ES-I3 (cell line): ENCODE results near the gene UNC119.
"Not testable (repeated sequence)": the region's sequence is repeated elsewhere in the genome, so short reads cannot be mapped to it uniquely, and the experiment has no call there.

Experiments
- H3K36me3 ChIP-seq: 2 replicates; pipeline ENCODE4 v1.6.1; 2013; ENCODE audit warnings: mild to moderate bottlenecking, low read length, control low read depth, moderate library complexity; ENCODE audit not compliant: insufficient read depth
- H3K4me1 ChIP-seq: 2 replicates; pipeline ENCODE4 v1.6.1; 2013; ENCODE audit warnings: mild to moderate bottlenecking, control low read depth, low read length; ENCODE audit not compliant: insufficient read depth
- H3K9ac ChIP-seq: 2 replicates; pipeline ENCODE4 v1.6.1; 2013; ENCODE audit warnings: low read depth, mild to moderate bottlenecking, low read length, moderate library complexity
- H3K9me3 ChIP-seq: 2 replicates; pipeline ENCODE4 v1.6.1; 2013; ENCODE audit warnings: mild to moderate bottlenecking, low read length, moderate library complexity; ENCODE audit not compliant: control insufficient read depth, insufficient read depth

Gene UNC119

DNA sequence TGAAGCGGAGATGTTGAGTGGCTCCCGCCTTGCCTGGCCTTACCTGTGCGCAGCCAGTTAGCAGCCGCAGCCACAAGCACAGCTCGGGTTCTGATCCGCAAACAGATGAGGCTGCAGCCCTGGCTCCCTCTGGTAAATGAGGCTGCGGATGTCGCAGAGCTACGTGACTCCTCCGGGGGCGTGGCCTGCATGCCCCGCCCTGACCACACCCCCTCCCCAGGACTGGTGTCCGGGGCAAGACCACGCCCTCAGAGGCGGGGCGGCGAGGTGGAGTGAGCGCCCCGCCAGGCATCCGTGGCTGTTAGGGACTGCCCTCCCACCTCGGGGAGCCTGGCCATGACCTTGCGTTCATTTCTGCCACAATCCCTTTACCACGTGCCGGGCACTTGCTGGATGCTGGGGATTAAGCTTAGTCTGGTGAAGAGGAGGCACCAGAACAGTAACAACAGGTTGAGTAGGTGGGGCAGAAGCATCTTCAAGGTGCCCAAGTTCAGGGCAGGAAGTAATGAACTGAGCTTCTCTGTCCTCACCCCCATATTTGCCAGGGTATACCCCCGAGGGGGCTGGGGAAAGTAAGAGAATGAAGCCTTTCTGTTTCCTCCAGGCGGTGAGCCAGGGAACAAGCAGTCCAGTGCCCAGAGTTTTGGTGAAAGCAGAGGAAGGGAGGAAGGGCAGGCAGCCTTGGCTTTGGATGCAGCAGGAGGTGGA is 24.5 kb upstream of the UNC119 start, which contains the start of gene ALDOC:
Gene ALDOC (minus strand): TSS at position 138 of the 708 bp plus-strand sequence. CDS start 1,363 bp downstream, outside the sequence.
- Histone ChIP-seq H3K9me3 (no peaks in the 10 kb centered on the region), H3K9ac (peak within 1 kb of the TSS; percentile 39; the same call in 1 of the 2 replicates), H3K36me3 (peaks cover 8% of the 10 kb centered on the region; the same call in 1 of the 2 replicates), H3K4me1 (peaks cover 7% of the 10 kb centered on the region; the same call in 1 of the 2 replicates)

DNA sequence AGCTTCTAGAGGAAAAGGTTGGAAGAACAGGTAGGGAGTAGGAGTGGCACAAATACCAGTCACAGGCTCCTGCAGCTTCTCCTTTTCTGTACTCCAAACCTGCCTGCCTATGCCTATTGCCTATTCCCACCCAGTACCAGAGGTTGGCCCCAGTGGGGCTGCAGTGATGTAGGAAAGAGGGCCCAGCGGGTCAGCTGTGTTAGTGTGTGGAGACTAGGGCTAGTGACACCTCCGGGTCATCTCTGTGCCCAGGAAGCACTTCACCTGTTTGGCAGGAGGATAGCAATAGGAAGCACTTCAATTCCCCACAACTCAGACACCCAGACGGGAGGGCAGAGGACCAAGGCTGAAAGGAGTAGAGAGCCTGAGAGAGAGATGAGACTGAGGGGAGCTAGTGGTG is 23.6 kb upstream of the UNC119 start:
- H3K36me3 ChIP-seq, H3K9ac ChIP-seq, H3K4me1 ChIP-seq, H3K9me3 ChIP-seq: not testable (repeated sequence)

DNA sequence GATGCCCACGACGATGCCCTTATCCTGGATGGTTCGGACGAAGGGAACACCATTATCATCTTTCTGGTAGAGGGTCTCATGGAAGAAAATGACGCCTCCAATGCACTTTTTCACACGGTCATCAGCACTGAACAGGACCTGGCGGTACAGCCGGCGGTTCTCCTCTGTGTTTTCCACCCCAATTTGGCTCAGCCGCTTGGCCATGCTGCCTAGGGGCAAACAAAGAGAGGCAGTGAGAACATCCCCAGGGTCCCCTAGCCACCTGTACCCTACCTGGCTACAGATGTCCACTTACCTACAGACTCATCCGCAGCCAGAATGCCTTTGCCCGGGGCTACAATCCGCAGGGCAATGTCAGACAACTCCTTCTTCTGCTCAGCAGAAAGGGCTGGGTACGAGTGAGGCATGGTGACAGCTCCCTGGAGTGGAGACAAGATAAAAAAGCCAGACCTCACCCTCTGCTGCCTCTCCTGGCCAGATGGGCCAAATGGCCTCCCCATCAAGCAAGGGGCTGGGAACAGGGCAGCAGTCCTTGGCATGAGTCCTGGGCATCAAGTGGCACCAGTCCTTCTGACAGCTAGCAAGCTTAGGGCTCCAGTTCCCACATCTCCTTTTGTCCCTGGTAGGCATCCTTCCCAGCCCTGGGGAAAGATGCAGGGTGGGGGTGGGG is 22.8 kb upstream of the UNC119 start:
- Histone ChIP-seq H3K36me3 (peaks cover 8% of the 10 kb centered on the region; the same call in 1 of the 2 replicates), H3K4me1 (peaks cover 7% of the 10 kb centered on the region; the same call in 1 of the 2 replicates), H3K9ac (no peak overlapping the region), H3K9me3 (no peaks in the 10 kb centered on the region)

DNA sequence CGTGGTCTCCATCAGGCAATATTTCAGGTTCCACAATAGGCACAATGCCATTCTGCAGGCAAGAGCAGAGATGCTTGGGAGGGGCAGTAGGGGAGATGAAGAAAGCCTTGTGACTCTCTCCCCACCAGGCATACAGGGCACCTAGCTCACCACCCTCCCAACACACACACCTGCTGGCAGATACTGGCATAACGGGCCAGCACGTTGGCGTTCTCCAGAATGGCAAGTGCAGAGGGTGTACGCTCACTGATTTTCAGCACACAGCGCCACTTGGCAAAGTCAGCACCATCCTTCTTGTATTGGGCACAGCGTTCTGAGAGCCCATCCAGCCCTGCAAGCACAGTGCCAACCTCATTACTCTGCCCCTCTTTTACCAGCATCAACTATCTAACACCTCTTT is 22.1 kb upstream of the UNC119 start:
- no peak overlapping the region for H3K9ac ChIP-seq
- H3K36me3 ChIP-seq, result peaks cover 8% of the 10 kb centered on the region; the same call in 1 of the 2 replicates
- H3K9me3 ChIP-seq, result no peaks in the 10 kb centered on the region
- peaks cover 7% of the 10 kb centered on the region; the same call in 1 of the 2 replicates for H3K4me1 ChIP-seq

DNA sequence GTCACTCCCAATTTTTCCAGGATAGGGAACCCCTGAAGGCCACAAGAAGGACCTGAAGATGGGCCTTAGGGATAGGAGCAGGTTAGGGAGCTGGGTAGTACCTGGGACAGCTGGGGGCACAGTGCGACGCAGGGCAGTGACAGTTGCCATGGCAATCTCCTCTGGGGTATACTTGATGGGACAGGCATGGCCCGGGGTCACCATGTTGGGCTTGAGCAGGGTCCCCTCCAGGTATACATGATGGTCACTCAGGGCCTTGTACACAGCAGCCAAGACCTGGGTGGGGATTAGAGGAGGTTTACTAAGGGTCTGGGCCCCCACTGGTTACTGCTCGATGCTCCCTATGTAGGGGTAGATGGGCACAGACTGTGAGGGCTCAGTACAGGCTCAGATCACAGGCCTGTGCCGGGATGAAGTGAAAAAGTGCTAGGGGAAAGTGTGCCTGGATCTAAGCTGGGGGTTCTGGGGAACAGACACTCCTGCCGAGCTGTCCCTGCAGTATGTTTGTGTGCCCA is 21.6 kb upstream of the UNC119 start:
- H3K4me1 ChIP-seq, result peaks cover 7% of the 10 kb centered on the region; the same call in 1 of the 2 replicates

DNA sequence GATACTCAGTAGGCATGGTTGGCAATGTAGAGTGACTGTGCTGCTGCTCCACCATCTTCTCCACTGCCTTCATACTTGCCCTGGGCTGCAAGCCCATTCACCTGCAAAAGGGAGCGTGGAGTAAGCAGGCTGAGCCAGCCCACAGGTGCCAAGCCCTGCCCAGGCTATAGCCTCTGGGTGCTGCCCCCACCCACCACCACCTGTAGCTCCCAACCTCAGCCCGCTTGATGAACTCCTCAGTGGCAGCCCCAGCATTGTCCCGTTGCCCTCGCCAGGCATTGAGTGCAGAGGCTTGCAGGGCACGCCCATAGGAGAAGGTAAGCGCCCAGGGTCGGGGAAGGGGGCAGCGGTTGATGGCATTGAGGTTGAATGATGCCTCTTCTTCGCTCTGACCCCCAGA is 21.1 kb upstream of the UNC119 start:
- Histone ChIP-seq H3K9me3 (no peaks in the 10 kb centered on the region), H3K36me3 (no peaks in the 10 kb centered on the region), H3K4me1 (peaks cover 7% of the 10 kb centered on the region; the same call in 1 of the 2 replicates), H3K9ac (no peak overlapping the region)

More for the DNA sequence above, 21.6 kb upstream of the UNC119 start:
- no peaks in the 10 kb centered on the region for H3K9me3 ChIP-seq
- H3K36me3 ChIP-seq, result peaks cover 5% of the 10 kb centered on the region; the same call in 1 of the 2 replicates
- H3K9ac ChIP-seq, result no peak overlapping the region

DNA sequence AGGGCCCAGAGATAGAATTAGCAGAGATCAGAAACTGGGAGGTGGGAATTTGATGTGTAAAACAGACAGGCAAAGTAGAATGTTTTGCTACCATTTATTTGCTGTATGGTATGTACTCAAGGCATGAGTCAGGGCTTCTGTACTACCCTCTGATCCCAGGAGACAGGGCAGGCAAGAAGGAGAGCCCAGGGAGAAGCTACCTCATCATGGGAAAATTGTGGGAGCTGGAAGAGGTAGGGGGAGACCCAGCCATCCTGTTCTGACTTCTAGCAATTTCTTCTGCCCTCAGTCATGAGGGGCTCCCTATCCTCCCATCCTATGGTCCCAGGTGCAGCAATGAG is 20.6 kb upstream of the UNC119 start:
- peaks cover 7% of the 10 kb centered on the region; the same call in 1 of the 2 replicates for H3K4me1 ChIP-seq
- no peaks in the 10 kb centered on the region for H3K9me3 ChIP-seq
- no peaks in the 10 kb centered on the region for H3K36me3 ChIP-seq
- H3K9ac ChIP-seq, result no peak overlapping the region

DNA sequence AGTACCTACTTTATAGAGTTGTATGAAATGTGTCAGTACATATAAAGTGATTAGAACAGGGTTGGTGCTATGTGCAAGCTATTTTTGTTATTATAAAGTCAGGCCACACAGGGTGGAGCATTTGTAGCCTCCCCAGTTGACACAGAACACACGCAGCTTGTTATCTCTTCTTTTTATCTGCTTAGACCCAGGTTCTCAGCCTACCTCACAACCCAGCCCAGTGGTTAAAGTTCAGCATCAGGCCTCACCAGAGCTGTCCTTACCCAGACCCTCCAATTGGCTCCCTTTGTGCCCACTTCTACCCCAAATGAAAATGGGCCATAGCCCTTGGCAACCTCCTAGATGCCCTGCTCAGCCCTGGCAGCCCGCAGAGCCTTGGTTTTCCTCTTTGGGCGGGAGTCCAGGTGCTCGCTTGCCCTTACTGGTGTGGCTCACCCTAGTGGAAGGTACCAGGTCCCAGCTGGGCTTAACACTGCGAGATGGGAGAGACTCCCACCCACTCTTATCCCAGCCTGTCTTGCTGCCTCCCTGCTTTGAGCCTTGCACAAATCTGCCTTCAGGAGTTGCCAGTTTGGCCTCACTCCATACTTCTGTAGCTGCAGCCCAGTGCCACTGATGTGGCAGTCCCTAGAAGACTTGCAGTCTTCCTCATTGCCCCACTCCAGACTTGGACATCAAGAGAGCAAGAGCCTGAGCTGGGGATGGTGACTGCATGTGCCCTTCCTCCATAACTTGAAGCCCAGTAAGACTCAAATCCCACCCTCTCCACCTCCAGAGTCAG is 20.0 kb upstream of the UNC119 start:
- H3K9me3 ChIP-seq, result no peaks in the 10 kb centered on the region
- peaks cover 6% of the 10 kb centered on the region; the same call in 1 of the 2 replicates for H3K4me1 ChIP-seq
- 0 out of 2 replicates have a peak overlapping the region, but pooled peaks have one; percentile 88 for H3K9ac ChIP-seq
- H3K36me3 ChIP-seq, result no peaks in the 10 kb centered on the region

DNA sequence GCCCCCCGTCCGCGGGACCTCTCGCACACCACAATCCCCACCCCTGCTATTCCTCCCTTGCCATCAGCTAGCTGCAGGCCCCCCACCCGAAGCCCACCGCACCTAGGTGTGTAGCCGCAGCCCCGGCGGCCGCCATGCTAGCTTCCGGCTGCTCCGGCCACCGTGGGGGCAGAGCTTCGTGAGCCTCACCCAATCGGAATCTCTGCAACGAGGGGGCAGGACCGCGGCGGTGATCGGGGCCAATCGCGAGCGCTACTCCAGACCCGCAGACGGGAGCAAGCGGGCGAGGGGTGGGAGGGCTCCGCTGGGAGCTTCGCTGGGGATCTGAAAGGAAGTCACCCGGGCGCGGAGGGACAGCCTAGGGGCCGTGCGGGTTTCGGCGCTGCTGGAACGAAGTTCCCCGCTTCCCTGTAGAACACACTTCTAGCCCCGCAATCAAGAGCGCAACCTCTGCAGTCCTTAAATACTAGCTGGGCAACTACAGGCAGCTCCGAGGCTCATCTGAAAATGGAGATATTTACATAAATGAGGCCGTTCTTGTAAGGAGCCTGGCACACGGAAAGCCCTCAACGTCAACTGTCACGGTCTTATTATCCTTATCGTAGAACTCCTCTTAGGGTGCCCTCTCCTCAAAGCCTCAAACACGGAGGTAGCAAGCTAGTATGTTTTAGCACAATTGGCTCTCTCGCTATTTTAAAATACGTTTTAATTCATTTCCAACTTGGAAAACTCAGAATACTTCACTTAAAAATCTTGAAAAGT is 19.1 kb upstream of the UNC119 start, which contains the start of gene PIGS:
Gene PIGS (minus strand): TSS at position 164 of the 762 bp plus-strand sequence. CDS start 28 bp downstream, at position 136.
- Histone ChIP-seq H3K9ac (peak within 1 kb of the TSS; percentile 88), H3K9me3 (no peaks in the 10 kb centered on the region), H3K36me3 (no peaks in the 10 kb centered on the region), H3K4me1 (no peaks in the 10 kb centered on the region)

DNA sequence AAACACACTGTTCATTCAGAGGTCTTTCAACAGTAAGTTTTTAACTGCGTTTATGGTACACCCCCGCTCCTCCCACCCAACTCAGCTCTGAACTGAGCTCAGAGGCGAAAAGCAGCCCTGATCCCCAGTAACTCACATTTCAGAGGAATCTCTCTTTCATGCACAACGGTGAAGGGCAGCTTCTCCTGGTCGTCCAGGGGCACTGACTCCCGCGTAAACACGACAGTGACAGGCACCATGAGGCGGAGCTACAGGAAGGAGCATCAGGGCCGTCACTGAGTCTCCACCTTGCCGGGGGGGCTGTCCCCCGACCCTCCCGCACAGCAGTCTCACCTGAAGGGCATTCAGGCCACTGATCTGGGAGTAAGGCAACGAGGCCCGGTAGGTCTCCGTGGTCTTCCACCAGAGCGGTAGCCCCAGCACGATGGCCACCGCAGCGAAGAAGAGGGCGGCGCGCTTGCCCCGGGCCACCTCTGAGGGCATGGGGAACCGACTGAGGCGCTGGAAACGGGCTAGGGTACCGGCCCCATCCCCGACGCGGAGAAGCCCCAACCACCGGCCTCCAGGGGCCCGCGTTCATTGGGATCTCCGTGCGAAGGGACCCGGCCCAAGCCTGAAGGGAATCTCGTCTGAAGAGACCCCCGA is 18.4 kb upstream of the UNC119 start:
- Histone ChIP-seq H3K36me3 (no peaks in the 10 kb centered on the region), H3K9ac (peak overlapping the region; percentile 88), H3K9me3 (no peaks in the 10 kb centered on the region), H3K4me1 (no peaks in the 10 kb centered on the region)

DNA sequence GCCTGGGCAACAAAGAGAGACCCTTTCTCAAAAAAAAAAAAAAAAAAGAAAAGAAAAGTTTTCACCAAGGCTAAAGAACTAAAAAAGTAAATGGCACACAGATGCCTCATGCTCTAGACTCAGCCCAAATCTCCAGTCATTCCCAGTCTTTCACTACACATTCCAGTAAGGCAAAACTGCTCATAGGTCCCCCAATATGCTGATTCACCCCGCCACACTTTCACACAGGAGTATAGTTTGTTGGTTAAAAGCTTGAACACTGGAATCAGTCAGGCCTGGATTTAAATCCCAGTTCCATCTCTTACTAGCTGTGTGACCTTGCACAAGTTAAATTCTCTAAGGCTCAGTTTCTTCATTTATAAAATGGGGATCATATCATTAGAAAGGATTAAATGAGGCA is 17.0 kb upstream of the UNC119 start:
- H3K9me3 ChIP-seq, result no peaks in the 10 kb centered on the region
- H3K9ac ChIP-seq, result no peak overlapping the region
- no peaks in the 10 kb centered on the region for H3K4me1 ChIP-seq
- H3K36me3 ChIP-seq, result no peaks in the 10 kb centered on the region

DNA sequence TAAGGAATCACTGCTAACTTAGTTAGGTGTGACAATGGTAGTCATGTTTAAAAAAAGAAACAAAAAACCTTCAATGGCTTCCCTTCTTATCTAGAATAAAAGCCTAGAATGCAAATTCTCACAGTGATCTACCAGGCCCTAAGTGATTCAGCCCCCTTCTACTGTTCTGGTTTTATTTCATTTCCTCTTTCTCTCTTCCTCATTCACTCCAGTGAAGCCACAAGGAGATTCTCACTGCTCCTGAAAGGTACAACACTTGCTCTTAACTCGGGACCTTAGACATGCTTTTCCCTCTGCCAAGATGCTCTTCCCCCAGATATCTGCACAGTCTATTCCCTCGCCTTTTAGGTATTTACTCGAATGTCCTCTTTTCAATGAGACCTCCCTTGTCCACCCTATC is 15.2 kb upstream of the UNC119 start:
- Histone ChIP-seq H3K36me3 (no peaks in the 10 kb centered on the region), H3K9ac (no peak overlapping the region), H3K9me3 (no peaks in the 10 kb centered on the region), H3K4me1 (no peaks in the 10 kb centered on the region)

DNA sequence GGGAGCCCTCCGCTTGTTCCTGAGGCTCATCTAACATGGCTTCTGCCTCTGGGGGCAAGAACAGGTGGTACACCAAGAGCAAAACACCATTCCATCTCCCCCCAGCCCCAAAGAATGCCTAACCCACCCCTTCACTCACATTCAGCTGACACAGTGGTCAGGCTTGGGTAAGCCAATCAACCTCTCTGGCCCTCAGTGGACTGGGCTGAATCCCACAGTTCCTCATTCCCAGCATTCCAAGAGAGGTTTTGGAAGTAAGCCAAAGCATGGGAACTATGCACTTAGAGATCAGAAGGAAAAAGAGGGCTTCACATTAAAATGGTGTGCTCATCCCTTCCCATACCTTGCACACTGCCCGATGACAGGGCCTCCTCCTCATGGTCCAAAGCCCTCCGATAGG is 11.1 kb upstream of the UNC119 start:
- no peaks in the 10 kb centered on the region for H3K4me1 ChIP-seq
- H3K36me3 ChIP-seq, result no peaks in the 10 kb centered on the region; the same call in 1 of the 2 replicates
- H3K9ac ChIP-seq, result no peak overlapping the region
- no peaks in the 10 kb centered on the region for H3K9me3 ChIP-seq
